ENCODE data around the gene LRRFIP1.

- TF ChIP-seq, protein P1, sequence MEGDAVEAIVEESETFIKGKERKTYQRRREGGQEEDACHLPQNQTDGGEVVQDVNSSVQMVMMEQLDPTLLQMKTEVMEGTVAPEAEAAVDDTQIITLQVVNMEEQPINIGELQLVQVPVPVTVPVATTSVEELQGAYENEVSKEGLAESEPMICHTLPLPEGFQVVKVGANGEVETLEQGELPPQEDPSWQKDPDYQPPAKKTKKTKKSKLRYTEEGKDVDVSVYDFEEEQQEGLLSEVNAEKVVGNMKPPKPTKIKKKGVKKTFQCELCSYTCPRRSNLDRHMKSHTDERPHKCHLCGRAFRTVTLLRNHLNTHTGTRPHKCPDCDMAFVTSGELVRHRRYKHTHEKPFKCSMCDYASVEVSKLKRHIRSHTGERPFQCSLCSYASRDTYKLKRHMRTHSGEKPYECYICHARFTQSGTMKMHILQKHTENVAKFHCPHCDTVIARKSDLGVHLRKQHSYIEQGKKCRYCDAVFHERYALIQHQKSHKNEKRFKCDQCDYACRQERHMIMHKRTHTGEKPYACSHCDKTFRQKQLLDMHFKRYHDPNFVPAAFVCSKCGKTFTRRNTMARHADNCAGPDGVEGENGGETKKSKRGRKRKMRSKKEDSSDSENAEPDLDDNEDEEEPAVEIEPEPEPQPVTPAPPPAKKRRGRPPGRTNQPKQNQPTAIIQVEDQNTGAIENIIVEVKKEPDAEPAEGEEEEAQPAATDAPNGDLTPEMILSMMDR (IDR thresholded peaks at IDR 0.05), result no peak
- TF ChIP-seq POLR2A (IDR thresholded peaks at IDR 0.05), result no peak
Observed at GRCh38 chr2:237612527-237613357, 14.6 kb upstream of the LRRFIP1 start.

All from ovary (tissue), 3 donors.